ENCODE results near the gene STX16.

- TF ChIP-seq CTCF (IDR thresholded peaks at IDR 0.05; ENCODE audit: poor library complexity) (no peak), EZH2phosphoT487 (IDR thresholded peaks at IDR 0.05; ENCODE audit: low read depth, severe bottlenecking, unreplicated experiment) (no peak), EZH2 (IDR thresholded peaks at IDR 0.05; ENCODE audit: borderline replicate concordance) (no peak)
Observed at GRCh38 chr20:58616411-58616810, 34.7 kb upstream of the STX16 start.

Measured in hepatocyte (in vitro differentiated cells).